Activated CD4-positive, CD25-positive, alpha-beta regulatory T cell (primary cell): ENCODE measurements around the gene ADAMTS12.
"Not testable (repeated sequence)": the region's sequence is repeated elsewhere in the genome, so short reads cannot be mapped to it uniquely, and the experiment has no call there.

Experiments
- DNase-seq, 4 experiments: peaks; one replicate each; lab custom pipeline; 2025; lab: John Stamatoyannopoulos, UW

The ADAMTS12 gene

DNA sequence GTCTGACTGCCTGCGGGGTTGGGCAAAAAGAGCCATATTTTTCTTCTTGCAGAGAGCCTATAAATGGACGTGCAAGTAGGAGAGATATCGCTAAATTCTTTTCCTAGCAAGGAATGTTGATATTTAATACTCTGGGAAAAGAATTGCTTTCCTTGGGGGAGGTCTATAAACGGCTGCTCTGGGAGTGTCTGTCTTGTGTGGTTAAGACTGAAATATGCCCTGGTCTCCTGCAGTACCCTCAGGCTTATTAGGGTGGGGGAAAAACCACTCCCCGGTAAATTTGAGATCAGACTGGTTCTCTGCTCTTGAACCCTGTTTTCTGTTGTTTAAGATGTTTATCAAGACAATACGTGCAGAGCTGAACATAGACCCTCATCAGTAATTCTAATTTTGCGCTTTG, 14.5 kb upstream of the ADAMTS12 start:
- DNase-seq = not testable (repeated sequence)

DNA sequence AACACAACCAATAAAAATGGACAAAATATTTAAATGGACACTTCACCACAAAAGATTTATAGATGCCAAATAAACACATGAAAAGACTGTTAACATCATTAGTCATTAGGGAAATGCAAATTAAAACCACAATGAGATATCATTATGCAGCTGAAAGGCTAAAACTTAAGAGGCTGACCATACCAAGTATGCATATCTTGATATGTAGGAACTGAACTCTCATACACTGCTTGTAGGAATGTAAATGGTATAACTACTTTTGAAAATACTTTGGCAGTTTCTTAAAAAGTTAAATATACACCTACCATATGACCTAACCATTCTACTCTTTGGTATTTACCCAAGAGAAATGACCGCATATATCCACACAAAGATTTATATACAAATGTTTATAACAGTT, 13.6 kb upstream of the ADAMTS12 start:
- no peak for DNase-seq

DNA sequence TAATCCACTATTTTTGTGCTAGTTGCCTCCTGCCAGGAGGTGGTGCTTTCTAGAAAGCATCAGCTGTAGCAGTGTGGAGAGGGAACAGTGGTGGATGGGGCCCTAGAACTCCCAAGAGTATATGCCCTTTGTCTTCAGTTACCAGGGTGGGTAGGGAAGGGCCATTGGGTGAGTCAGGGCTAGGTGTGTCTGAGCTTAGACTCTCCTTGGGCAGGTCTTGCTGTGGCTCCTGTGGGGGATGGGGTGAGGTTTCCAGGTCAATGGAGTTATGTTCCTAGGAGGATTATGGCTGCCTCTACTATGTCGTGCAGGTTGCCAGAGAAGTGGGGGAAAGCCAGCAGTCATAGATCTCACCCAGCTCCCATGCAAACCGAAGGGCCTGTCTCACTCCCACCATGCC, 11.3 kb upstream of the ADAMTS12 start:
- no peak for DNase-seq

DNA sequence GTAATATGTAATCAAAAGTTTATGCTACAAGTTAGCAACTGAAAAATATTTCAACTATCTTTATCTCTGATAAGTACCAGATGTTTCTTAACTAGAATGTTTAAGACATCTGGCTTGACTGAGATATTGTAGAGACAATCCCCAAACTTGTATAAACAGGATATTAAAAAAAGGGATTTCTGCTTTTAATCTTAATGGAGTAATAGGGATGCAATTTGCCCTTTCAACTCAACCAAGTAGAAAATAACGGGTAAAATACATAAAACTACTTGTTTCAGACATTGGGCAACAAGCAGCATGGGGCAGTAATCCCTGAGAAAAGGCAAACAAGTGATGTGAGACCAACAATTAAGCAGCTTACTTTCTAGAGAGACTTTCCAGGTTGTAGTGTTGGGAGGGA, 9.4 kb upstream of the ADAMTS12 start:
- no peak for DNase-seq

DNA sequence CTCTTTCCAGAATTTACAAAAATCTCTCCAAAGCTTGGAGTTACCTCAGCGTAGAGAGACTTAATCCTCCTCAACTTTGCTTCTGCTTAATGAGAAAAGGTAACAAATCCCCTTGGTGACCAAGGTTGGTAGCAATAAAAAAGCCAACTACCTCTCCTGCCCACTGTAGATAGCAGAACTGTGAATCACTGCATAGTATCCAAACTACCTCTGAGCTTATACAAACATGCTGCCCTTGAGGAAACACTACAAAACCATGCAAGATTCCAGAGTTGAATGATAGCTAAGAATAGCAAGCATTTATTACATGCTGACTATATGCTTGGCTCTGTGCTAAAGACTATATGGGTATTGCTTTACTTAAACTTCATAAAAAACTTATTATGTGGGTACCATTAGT, 2.8 kb upstream of the ADAMTS12 start:
- DNase-seq = no peak

DNA sequence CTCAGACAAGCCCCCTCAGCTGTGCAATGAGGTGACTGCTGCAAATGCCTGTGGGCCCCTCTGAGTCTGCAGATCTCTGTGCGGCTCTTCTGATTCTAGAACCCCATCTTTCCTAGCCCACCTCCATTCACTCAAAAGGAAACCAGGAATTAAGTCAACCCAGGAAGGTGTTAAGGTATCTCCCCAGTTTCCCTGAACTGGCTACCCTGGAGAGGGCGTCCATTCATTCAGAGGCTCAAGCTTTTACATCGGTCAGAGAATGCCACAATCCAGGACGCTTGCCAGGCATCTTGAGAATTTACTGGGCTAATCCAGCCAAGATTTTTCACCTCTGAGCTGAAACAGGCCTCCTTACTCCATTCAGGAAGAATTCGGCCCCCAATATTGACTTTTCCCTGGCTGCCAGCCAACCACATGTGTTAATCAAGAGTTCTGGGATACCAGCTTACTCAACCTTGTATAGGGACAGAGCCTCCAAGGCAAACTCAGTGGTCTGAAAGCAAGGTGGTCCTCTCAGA, 889 bp upstream of the ADAMTS12 start:
- no peak for DNase-seq

DNA sequence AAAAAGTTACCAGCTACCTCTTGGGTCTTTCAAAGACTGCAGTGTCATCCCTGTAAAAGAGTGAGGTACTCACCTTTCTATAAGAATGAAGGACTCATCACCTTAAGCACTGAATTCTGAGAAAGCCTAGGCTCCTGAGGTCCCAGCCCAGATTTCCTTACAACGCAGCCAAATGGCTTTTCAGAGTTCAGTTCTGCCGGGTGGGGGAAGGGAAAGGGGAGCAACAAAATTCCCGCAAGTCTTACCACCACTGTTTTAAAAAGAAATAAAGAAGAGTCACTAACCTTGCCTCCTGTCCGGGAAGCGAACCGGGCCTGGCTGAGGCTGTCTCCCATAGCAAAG, 373 bp downstream of the ADAMTS12 start:
- no peak for DNase-seq

DNA sequence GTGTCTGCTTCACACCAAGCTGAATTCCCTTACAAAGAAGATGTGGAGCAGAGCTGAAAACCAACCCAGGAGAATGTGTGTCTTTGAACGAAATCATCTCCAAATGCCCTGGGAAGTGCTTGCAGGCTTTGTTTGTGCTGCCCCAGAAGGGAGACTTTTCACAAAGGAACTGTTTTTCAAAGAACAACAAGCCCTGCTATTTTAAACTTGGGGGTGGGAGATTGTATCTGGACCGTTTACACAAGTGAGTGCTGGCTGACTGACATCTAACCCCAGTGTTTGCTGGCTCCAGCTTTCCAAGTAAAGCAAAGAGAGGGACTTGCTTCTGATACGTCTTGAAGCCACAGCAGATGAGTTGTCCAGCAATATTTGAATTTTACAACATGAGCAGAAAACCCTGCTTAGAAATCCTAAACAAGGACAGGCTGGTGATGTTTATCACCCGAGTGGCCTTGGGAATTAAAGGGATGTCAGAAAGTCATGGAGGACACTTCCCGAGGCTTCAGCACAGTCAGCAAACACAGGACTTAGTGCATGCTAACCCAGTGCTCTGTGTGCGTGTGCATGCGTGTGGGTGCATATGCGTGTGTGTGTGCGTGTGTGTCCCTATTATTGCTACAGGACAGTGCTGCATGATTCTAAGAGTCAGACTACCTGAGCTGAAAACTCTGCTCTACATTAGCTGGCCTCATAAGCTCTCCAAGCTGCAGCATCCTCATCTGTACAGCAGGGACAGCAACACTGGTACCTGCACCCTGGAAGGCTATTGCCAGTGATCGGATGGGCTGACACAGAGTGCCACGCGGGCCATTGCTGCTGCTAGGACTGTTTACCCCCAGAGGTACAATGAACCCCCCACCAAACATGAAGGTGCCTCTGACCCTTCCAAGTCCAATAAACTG, 1.4 kb downstream of the ADAMTS12 start:
- no peak for DNase-seq

DNA sequence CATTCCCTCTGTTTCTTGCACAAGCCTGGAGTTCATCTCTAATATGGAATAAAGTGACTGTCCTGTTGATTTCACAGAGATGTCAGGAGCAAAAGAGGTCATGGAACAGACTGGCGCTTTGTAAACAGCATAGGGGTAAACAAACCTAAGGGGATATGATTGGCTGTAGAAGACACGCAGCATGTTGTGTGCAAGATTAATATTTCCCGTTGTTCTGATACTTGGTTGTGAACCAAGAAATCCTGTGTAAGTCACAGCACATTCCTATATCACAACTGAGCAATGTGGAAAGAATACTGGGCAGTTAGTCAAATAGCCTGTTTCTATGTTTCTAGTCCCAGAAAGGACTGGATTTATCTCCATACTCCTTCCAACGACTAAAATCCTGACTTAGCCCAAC, 3.2 kb downstream of the ADAMTS12 start:
- no peak for DNase-seq

DNA sequence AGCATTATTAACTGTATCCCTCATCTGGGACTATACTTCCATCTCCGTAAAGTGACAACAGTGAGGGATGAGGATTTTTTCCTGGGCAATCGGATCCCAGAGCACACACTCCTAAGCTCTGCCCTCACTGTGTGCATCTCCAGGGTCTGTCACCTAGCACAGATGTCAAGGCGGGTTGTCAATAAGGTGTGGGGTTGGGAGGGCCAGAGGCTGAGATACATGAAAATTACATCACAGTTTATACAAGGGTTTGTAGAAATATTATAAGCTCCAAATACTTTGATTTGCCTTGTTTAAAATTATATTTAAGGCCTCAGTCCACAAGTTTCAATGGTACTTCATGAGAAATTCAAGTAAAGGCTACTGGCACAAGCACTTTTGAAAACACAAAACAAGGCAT, 4.5 kb downstream of the ADAMTS12 start:
- DNase-seq = no peak

DNA sequence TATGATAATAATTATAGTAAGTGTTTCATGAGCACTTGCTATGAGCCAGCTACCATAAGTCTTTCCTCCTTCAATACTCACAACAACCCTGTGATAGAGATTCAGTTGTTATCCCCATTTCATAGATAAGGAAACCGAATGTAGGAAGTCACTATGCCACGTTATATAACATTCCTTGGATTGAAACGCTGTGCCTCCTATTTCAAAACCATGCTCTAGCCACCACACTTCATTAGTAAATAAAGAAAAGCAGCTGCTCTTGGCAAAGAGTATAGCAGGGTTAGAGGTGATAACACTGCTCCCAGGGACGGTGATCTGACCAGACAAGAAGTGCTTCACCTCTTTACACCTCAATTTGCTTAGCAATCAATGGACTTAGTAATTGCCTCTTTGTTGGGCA, 5.5 kb downstream of the ADAMTS12 start:
- DNase-seq = no peak

DNA sequence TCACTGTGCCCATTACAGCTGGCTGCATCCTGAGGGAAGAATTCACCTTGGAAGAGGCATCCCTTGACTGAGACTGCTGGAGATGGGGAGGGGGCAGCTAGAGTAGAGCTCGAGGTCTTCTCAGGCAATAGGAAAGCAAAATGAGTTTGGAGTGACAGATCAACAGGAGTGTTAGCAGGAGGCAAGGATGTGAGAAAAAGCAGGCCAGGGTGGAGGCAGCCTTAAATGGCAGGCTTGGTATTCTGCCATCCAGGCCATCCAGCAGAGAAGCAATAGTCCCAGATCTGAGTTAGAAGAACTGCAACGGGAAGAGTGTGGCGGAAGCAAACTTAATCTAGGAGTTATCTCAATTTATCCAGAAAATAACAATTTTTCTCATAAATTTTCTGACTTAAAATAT, 6.1 kb downstream of the ADAMTS12 start:
- no peak for DNase-seq

DNA sequence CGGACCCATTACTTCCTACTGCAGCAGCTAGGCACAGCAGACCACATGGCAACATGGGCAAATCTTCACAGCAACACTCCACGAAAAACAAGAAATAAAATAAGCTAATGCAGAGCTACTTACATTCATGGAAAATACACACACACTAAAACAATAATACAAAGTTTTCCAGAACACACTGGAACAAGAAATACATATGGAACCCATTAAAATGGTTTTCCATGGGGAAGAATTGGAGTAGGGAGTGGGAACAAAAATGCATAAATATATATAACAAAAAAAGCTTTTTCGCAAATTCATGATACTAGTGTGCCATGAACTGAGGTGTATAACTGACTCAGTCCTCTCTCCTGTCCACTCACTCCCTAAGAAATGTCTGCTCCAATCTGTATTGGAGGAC, 8.3 kb downstream of the ADAMTS12 start:
- DNase-seq = no peak

DNA sequence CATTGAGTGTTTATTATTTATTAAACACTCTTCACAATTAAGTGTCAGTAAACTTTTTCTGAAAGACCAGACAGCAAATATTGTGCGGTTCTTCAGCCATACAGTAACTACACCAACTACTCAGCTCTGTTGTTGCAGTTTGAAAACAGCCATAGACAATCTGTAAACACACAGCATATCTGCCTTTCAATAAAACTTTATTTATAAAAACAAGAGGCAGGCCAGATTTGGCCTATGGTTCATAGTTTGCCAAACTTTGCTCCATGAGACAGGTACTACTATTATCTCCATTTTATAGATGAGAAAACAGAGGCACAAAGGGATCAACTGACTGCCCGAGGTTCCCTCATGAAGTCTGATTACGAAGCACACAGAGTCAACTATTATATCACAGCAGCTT, 11.5 kb downstream of the ADAMTS12 start:
- no peak for DNase-seq

DNA sequence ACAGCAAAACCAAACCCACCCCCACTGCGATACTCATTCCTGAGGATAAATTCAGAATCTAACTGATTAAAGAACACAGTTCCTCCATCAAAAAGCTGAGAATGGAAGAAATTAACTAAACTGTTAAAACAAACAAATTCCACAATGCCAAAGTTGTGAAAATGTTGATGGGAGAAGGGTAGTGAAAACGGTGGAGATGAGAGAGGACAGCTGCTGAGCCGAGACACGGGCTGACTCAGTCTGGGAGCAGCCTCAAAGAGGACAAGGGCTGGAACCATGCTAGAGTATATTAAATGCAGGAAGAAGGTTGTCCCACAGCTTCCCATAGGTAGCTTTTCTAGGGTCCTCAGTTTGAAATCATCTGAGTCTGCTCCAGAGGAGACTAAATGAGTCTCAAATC, 14.3 kb downstream of the ADAMTS12 start:
- DNase-seq = no peak

DNA sequence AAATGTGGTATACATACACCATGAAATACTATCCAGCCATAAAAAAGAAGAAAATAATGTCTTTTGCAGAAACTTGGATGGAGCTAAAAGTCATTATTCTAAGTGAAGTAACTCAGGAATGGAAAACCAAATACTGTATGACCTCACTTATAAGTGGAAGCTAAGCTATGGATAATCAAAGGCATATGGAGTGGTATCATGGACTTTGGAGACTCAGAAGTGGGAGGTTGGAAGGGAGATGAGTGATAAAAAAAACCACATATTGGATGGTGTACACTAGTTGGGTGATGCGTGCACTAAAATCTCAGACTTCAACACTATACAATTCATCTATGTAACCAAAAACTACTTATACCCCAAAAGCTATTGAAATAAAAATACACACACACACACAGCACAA, 24.5 kb downstream of the ADAMTS12 start:
- no peak for DNase-seq

DNA sequence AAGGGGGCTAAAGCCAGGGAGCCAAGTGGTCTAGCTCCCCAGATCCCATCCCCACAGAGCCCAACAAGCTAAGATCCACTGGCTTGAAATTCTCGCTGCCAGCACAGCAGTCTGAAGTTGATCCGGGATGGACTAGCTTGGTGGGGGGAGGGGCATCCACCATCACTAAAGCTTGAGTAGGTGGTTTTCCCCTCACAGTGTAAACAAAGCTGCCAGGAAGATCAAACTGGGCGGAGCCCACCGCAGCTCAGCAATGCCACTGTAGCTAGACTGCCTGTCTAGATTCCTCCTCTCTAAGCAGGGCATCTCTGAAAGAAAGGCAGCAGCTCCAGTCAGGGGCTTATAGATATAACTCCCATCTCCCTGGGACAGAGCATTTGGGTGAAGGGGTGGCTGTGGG, 32.6 kb downstream of the ADAMTS12 start:
- DNase-seq = not testable (repeated sequence)

DNA sequence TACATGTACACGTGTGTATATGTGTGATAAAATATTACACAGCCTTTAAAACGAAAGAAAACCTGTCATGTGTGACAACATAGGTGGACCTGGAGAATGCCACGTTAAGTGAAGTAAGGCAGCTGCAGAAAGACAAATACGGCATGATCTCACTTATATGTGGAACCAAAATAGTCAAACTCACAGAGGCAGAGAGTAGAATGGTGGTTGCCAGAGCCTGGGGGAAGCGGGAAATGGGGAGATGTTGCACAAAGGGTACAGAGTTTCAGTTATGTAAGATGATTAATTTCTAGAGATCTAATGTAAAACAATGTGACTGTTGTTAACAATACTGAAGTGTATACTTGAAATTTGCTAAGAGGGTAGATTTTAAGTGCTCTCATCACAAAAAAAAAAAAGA, 34.8 kb downstream of the ADAMTS12 start:
- DNase-seq = no peak

DNA sequence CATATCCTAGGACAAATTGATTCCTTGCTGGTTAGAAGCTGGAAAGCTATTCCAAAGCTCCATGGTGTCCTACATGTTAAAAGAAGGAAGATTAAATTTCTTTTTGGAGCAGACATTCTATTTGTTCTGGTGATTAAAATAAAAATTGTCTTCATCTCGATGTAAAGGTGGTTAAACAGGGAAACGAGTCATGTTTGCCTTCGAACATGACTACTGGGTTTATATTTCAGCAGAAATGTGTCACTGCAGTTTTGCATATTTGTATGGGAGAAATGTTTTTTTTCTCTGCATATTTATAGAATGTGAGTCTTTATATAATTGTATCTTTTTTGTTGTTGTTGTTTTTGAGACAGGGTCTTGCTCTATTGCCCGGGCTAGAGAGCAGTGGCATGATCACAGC, 36.4 kb downstream of the ADAMTS12 start:
- no peak for DNase-seq

DNA sequence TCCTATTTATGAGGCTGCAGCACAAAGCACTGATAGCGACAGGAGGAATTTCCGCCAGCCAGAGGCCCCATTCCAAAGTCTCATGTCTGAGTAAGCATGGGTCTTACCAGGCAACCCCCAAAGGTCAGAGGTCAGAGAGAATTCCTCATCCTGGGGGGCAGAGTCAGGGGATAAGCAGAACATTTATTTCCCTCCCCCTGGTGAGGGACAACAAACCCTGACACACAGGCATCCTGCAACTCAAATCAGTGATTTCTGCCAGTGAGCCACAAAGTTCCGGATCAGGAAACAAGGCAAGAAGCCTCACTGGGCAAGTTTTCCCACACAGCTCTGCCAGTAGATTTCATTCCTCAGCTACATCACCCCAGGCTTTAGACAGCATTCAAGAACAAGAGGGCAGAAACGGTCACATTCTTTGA, 37.0 kb downstream of the ADAMTS12 start:
- DNase-seq = no peak

DNA sequence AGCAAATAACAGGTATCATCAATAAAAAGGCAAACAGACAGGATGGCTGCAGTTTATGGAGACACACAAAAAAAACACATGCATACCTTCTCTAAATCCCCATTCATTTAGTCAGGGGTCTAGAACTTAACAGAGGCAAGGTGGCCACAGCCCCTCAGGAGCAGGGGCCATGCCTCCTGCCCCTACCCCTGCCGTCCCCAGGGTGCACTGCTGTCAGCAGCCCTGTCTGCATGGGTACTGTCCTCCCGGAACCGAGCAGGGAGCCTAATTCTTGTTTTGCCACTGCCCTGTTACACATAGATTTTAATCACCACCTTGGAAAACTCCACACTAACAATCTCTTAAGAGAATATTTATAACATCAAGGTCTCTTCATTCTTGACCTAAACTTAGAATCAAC, 39.0 kb downstream of the ADAMTS12 start:
- no peak for DNase-seq

DNA sequence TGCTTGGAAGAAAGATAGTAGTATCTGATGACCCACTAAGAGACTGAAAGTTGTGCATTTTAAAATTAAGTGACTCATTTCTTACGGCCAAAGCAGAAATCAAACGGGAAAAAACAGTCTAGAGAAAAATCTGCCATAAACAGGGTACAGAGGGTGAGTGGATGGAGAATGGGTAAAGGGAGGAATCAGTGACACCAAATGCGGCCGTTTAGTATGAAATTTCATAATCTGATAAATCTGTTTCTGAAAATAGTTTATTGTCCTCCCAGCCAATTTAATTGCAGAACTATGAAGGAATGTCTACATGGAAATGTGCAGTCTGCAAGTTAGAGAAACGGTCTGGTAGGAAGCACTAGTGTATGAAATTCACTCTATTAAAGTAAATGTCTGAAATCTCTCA, 39.5 kb downstream of the ADAMTS12 start:
- DNase-seq = no peak

DNA sequence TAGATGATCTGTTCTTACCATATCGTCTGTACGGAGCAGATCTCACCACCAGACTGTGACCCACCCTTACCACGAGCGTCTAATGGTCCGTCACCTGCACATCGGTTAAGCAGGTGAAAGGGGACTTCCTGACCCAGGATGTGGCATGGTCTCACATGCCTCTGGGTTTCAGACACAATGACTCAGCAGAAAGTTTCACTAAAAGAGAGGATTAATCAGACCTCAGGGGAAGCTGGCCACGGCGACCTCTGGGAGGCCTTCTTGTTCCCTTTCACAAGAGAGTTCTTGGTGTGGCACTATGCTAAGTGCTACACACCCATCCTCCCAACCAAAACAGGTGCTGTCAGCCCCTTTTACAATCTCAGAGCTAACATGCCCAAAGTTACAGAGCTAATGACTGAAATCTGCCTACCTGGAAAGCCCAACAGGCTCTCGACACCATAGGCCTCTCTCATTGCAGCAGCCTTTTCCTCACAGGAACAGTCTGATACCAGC, 41.6 kb downstream of the ADAMTS12 start:
- no peak for DNase-seq

DNA sequence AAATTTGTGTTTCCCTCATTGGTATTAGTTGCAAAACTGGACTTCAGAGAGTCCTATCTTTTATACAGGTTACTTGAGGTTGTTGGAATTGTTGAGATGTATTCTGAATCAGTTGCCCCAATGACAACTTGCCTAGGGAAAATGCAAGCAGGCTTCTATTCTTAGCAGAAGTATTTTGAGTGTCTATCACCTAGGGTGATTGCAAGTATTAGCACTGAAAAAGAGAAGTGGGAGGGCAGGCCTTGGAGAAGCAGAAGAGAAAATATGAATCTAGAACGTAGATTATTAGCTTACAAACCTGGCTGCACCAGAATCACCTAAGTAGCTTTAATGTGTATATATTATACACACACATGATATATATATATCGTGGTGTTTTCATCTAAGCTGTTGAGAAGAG, 43.2 kb downstream of the ADAMTS12 start:
- no peak for DNase-seq
